HUES6 (cell line): ENCODE data around the gene DDX56.

Source experiments
- H3K27ac ChIP-seq: 2 replicates; pipeline ENCODE4 v1.7.0; 2013; ENCODE audit warnings: low read depth, mild to moderate bottlenecking, low read length, inconsistent platforms
- H3K27me3 ChIP-seq: 2 replicates; pipeline ENCODE4 v1.6.1; 2013; ENCODE audit warnings: low read length; ENCODE audit not compliant: control insufficient read depth, insufficient read depth
- H3K36me3 ChIP-seq: 2 replicates; pipeline ENCODE4 v1.6.1; 2013; ENCODE audit warnings: low read length; ENCODE audit not compliant: control insufficient read depth, insufficient read depth
- H3K4me1 ChIP-seq: 2 replicates; pipeline ENCODE4 v1.6.1; 2013; ENCODE audit warnings: low read length; ENCODE audit not compliant: control insufficient read depth, insufficient read depth
- H3K4me3 ChIP-seq: 2 replicates; pipeline ENCODE4 v1.5.1; 2013; ENCODE audit warnings: low read depth, low read length
- H3K9ac ChIP-seq: one replicate; pipeline ENCODE4 v1.6.1; 2013; ENCODE audit warnings: mild to moderate bottlenecking, low read length
- H3K9me3 ChIP-seq: 2 replicates; pipeline ENCODE4 v1.6.1; 2013; ENCODE audit warnings: low read depth, low read length; ENCODE audit not compliant: control insufficient read depth, insufficient read depth

The DDX56 gene

GRCh38 chr7:44517175-44517574, 56.5 kb downstream of the DDX56 start:
- Histone ChIP-seq H3K36me3 (no peaks in the 10 kb centered on the region), H3K4me1 (no peaks in the 10 kb centered on the region), H3K27me3 (peaks cover under 1% of the 10 kb centered on the region; the same call in 1 of the 2 replicates), H3K9ac (no peak overlapping the region), H3K27ac (no peak overlapping the region), H3K9me3 (no peaks in the 10 kb centered on the region), H3K4me3 (no peak overlapping the region)
